NCI-H1105 (cell line): ENCODE results near the gene BTRC.

ENCODE experiments used
- DNase-seq: peaks from one replicate; lab custom pipeline; 2025; lab: John Stamatoyannopoulos, UW

BTRC gene

GRCh38 chr10:101535949-101536348, 182.0 kb downstream of the BTRC start:
- no peak for DNase-seq

GRCh38 chr10:101536800-101537199, 182.8 kb downstream of the BTRC start:
- no peak for DNase-seq

- DNase-seq = peak; percentile 77
Observed at GRCh38 chr10:101538446-101538845, 184.5 kb downstream of the BTRC start.

- DNase-seq = peak; percentile 25
Observed at GRCh38 chr10:101545898-101546297, 191.9 kb downstream of the BTRC start.

- no peak for DNase-seq
Observed at GRCh38 chr10:101550965-101551364, 197.0 kb downstream of the BTRC start.

- DNase-seq = no peak
Observed at GRCh38 chr10:101552442-101552841, 198.5 kb downstream of the BTRC start.

GRCh38 chr10:101557541-101557940, 203.6 kb downstream of the BTRC start:
- no peak for DNase-seq

- DNase-seq = no peak
Observed at GRCh38 chr10:101558204-101558603, 204.2 kb downstream of the BTRC start.

GRCh38 chr10:101558671-101559595, 205.0 kb downstream of the BTRC start:
- no peak for DNase-seq

- no peak for DNase-seq
Observed at GRCh38 chr10:101559596-101560297, 205.8 kb downstream of the BTRC start.

GRCh38 chr10:101560298-101561067, 206.5 kb downstream of the BTRC start:
- no peak for DNase-seq

- no peak for DNase-seq
Observed at GRCh38 chr10:101561068-101561915, 207.3 kb downstream of the BTRC start.

GRCh38 chr10:101562231-101562630, 208.3 kb downstream of the BTRC start:
- DNase-seq = no peak

GRCh38 chr10:101563007-101563406, 209.0 kb downstream of the BTRC start:
- no peak for DNase-seq

- DNase-seq = no peak
Observed at GRCh38 chr10:101563497-101564040, 209.6 kb downstream of the BTRC start.

GRCh38 chr10:101564490-101564991, 210.6 kb downstream of the BTRC start:
- no peak for DNase-seq

GRCh38 chr10:101565370-101565900, 211.5 kb downstream of the BTRC start:
- DNase-seq = no peak

- DNase-seq = no peak
Observed at GRCh38 chr10:101565936-101566332, 212.0 kb downstream of the BTRC start.

GRCh38 chr10:101566333-101567164, 212.6 kb downstream of the BTRC start:
- peak; percentile 38 for DNase-seq
